Aorta (tissue), 5 donors: Measurements from ENCODE around the gene NELFCD. TPM values are rescaled to one million over a fixed set of nuclear protein-coding genes. Genes with fewer than 3 reads are reported as not detected.
"Not testable (repeated sequence)": the region's sequence is repeated elsewhere in the genome, so short reads cannot be mapped to it uniquely, and the experiment has no call there.

Source experiments
- ATAC-seq: fragments of 200-7000 bp; cut with Tn5 transposase; one replicate; pipeline ENCODE4 v1.9.1; 2022; ENCODE audit warnings: moderate library complexity; ENCODE audit not compliant: low FRiP score
- DNase-seq, 2 donors: peaks; one replicate each; pipeline ENCODE4 v3.0.0-alpha.2; 2020
- H3K27ac ChIP-seq, 2 donors: one replicate each; pipeline ENCODE4 v1.5.1; 2013; ENCODE audit warnings: low read length in 2 of 2, mild to moderate bottlenecking in 2 of 2, moderate library complexity in 2 of 2, control low read depth in 1 of 2, inconsistent platforms in 1 of 2, low read depth in 1 of 2
- H3K27me3 ChIP-seq, 2 donors: one replicate each; pipeline ENCODE4 v1.6.1; 2013; ENCODE audit warnings: control low read depth in 1 of 2, low read length in 1 of 2, mild to moderate bottlenecking in 1 of 2, moderate library complexity in 1 of 2; ENCODE audit not compliant: insufficient read depth in 2 of 2, control insufficient read depth in 1 of 2
- H3K36me3 ChIP-seq, 2 donors: one replicate each; pipeline ENCODE4 v1.6.1; 2013; ENCODE audit warnings: control low read depth in 1 of 2, low read length in 1 of 2, mild to moderate bottlenecking in 1 of 2; ENCODE audit not compliant: insufficient read depth in 2 of 2, control insufficient read depth in 1 of 2
- H3K4me1 ChIP-seq, 2 donors: one replicate each; pipeline ENCODE4 v1.6.1; 2013; ENCODE audit warnings: low read length in 2 of 2, control low read depth in 1 of 2, mild to moderate bottlenecking in 1 of 2, moderate library complexity in 1 of 2; ENCODE audit not compliant: insufficient read depth in 2 of 2, control insufficient read depth in 1 of 2
- H3K4me3 ChIP-seq, 2 donors: one replicate each; pipeline ENCODE4 v1.5.1; 2013; ENCODE audit warnings: low read length in 2 of 2, control low read depth in 1 of 2, mild to moderate bottlenecking in 1 of 2
- H3K9me3 ChIP-seq: one replicate; pipeline ENCODE4 v1.6.1; 2013; ENCODE audit warnings: mild to moderate bottlenecking, low read length; ENCODE audit not compliant: control insufficient read depth
- WGBS, 2 donors: extraction: QIAGEN DNeasy Blood & Tissue Kit; methylation state at CpG; one replicate each; pipeline ENCODE4 v1.1.7; 2013; 5-methylcytosine and 5-hydroxymethylcytosine counted together
- intact Hi-C, 2 donors: fragments of 100-400 bp; cut with DNase I; formaldehyde crosslinking; loops; one replicate each; pipeline versions ENCODE4 v1.14.2 to v1.15.0; 2022
- polyA plus RNA-seq, 2 donors: library from polyadenylated mRNA; stranded (reverse); fragments of 200-250 nt; gene quantifications; one replicate each; pipeline ENCODE4 v1.2.3, GENCODE V29; 2013
- total RNA-seq, 2 donors: library from RNA; stranded (reverse); fragmentation: NEBNext Ultra II Directional; extraction: Animal tissue kit (Norgen Biotek cat#: 25700); gene quantifications; one replicate each; pipeline ENCODE4 v1.2.1, GENCODE V29; 2021
- donor health status: healthy with polysubstance abuse.
- donor health status: Bipolar disorder and iron deficiency.
- donor health status: DM: no; HTN: no; CAD: no.
- donor health status: DM: no; HTN: no; CAD: no.
- donor health status: DM: yes; HTN: yes; CAD: no.

NELFCD gene
- total and polyA plus RNA-seq, 4 donors = 22.7 to 53.9 (median 45.3) TPM

GRCh38 chr20:58978351-58979190 lies 2.5 kb upstream of the NELFCD start:
- Histone ChIP-seq H3K27me3 (no peaks in the 10 kb centered on the region), H3K9me3 (peaks cover 3% of the 10 kb centered on the region), H3K36me3 (no peaks in the 10 kb centered on the region), H3K4me1 (no peaks in the 10 kb centered on the region), H3K27ac (no peak overlapping the region), H3K4me3 (no peak overlapping the region)
- DNase-seq (no peak), ATAC-seq (no peak)
- 74% methylated on average over 6 of the region's 6 CpGs for WGBS, 2 donors
- intact Hi-C loops = no loop called here

- peak overlapping the region; percentile 80 to 87 for H3K4me3 ChIP-seq
- no peak overlapping the region for H3K27ac ChIP-seq
- intact Hi-C loops = loop anchor here (2.0 to 5.0 kb wide), 4 partner anchors 59 to 89 kb away; partner anchors contain the start of gene PRELID3B (in 1 of the 2)
- DNase-seq (no peak), ATAC-seq (no peak)
- H3K9me3 ChIP-seq = no peaks in the 10 kb centered on the region
- H3K27me3 ChIP-seq = no peaks in the 10 kb centered on the region
- peaks cover 0 to 4% of the 10 kb centered on the region in 2 donors for H3K4me1 ChIP-seq
- WGBS, 2 donors = 12 to 14% methylated on average over 25 to 29 of the region's 29 CpGs
- H3K36me3 ChIP-seq = no peaks in the 10 kb centered on the region
Observed at GRCh38 chr20:58981628-58982364, 740 bp downstream of the NELFCD start.

- H3K4me1 ChIP-seq = peaks cover 0 to 4% of the 10 kb centered on the region in 2 donors
- no peak overlapping the region for H3K27ac ChIP-seq
- ATAC-seq (no peak), DNase-seq (no peak)
- H3K9me3 ChIP-seq = no peaks in the 10 kb centered on the region
- 90 to 93% methylated on average over 12 of the region's 12 CpGs for WGBS, 2 donors
- H3K36me3 ChIP-seq = no peaks in the 10 kb centered on the region
- H3K27me3 ChIP-seq = no peaks in the 10 kb centered on the region
- H3K4me3 ChIP-seq = no peak overlapping the region
- intact Hi-C loops = loop anchor here (5.0 kb wide), 3 partner anchors 60 to 90 kb away; partner anchors contain the start of gene PRELID3B (in 1 of the 2)
Observed at GRCh38 chr20:58982406-58983114, 1.5 kb downstream of the NELFCD start.

- not testable (repeated sequence) for H3K4me1 ChIP-seq, H3K4me3 ChIP-seq, H3K36me3 ChIP-seq, H3K27ac ChIP-seq, ATAC-seq, H3K27me3 ChIP-seq, H3K9me3 ChIP-seq, DNase-seq
- WGBS, 2 donors = 96 to 98% methylated on average over 10 to 12 of the region's 12 CpGs
- intact Hi-C loops = loop anchor here (5.0 kb wide), 3 partner anchors 59 to 91 kb away; partner anchors contain the start of gene PRELID3B (in 1 of the 2)
Observed at GRCh38 chr20:58983115-58983468, 2.0 kb downstream of the NELFCD start.

- 75 to 90% methylated on average over 6 of the region's 6 CpGs for WGBS, 2 donors
- Histone ChIP-seq H3K27ac (no peak overlapping the region), H3K27me3 (no peaks in the 10 kb centered on the region), H3K9me3 (no peaks in the 10 kb centered on the region), H3K36me3 (no peaks in the 10 kb centered on the region), H3K4me3 (no peak overlapping the region), H3K4me1 (peaks cover 0 to 4% of the 10 kb centered on the region in 2 donors)
- intact Hi-C loops = loop anchor here (5.0 kb wide), 5 partner anchors 58 to 97 kb away; partner anchors contain the start of gene PRELID3B (in 1 of the 2)
- DNase-seq = no peak
- no peak for ATAC-seq
Observed at GRCh38 chr20:58984691-58985090, 3.6 kb downstream of the NELFCD start.

- Histone ChIP-seq H3K36me3 (no peaks in the 10 kb centered on the region), H3K9me3 (no peaks in the 10 kb centered on the region), H3K27me3 (no peaks in the 10 kb centered on the region), H3K27ac (no peak overlapping the region), H3K4me3 (no peak overlapping the region), H3K4me1 (peaks cover 0 to 4% of the 10 kb centered on the region in 2 donors)
- intact Hi-C loops = loop anchor here in 1 of 2 donors (5.0 kb wide), 2 partner anchors 83 to 98 kb away; no protein-coding TSS in a partner anchor
- DNase-seq = peak in 1 of 2 donors; percentile 25
- no peak for ATAC-seq
- WGBS, 2 donors = 79 to 80% methylated on average over 5 of the region's 5 CpGs
Observed at GRCh38 chr20:58985656-58986055, 4.6 kb downstream of the NELFCD start.

- Histone ChIP-seq H3K36me3 (no peaks in the 10 kb centered on the region), H3K27ac (no peak overlapping the region), H3K4me1 (peaks cover 0 to 4% of the 10 kb centered on the region in 2 donors), H3K27me3 (no peaks in the 10 kb centered on the region), H3K9me3 (no peaks in the 10 kb centered on the region), H3K4me3 (no peak overlapping the region)
- DNase-seq (peak in 1 of 2 donors; percentile 40), ATAC-seq (no peak)
- 76% methylated on average over 9 of the region's 9 CpGs for WGBS, 2 donors
- intact Hi-C loops = loop anchor here in 1 of 2 donors (5.0 kb wide), 2 partner anchors 84 to 99 kb away; no protein-coding TSS in a partner anchor
Observed at GRCh38 chr20:58986286-58986967, 5.4 kb downstream of the NELFCD start.
